ENCODE measurements around the gene ITGB1BP1. TPM values are rescaled to one million over a fixed set of nuclear protein-coding genes. Genes with fewer than 3 reads are reported as not detected.

The ITGB1BP1 gene
- total RNA-seq, 1 donor from 2014 or later = 78.2 TPM

- no peak overlapping the region for H3K27ac ChIP-seq
- ATAC-seq = no peak
- peaks cover 15% of the 10 kb centered on the region for H3K36me3 ChIP-seq
- H3K27me3 ChIP-seq = no peaks in the 10 kb centered on the region
- H3K4me1 ChIP-seq = peaks cover 20% of the 10 kb centered on the region
- intact Hi-C loops (cut with DNase I) = no loop called here
- no peaks in the 10 kb centered on the region for H3K9me3 ChIP-seq
- TF ChIP-seq CTCF (IDR thresholded peaks at IDR 0.05) = no peak
- DNase-seq = no peak
- H3K4me3 ChIP-seq = no peak overlapping the region
Measured at GRCh38 chr2:9418746-9419145, 4.6 kb downstream of the ITGB1BP1 start.

- H3K4me1 ChIP-seq = peaks cover 20% of the 10 kb centered on the region
- H3K4me3 ChIP-seq = no peak overlapping the region
- no peaks in the 10 kb centered on the region for H3K9me3 ChIP-seq
- no peak for TF ChIP-seq CTCF (IDR thresholded peaks at IDR 0.05)
- no peaks in the 10 kb centered on the region for H3K27me3 ChIP-seq
- intact Hi-C loops (cut with DNase I) = no loop called here
- H3K36me3 ChIP-seq = peaks cover 15% of the 10 kb centered on the region
- DNase-seq (no peak), ATAC-seq (no peak)
- H3K27ac ChIP-seq = no peak overlapping the region
Measured at GRCh38 chr2:9417725-9418124, 5.6 kb downstream of the ITGB1BP1 start.

GRCh38 chr2:9416962-9417316, 6.4 kb downstream of the ITGB1BP1 start:
- DNase-seq (no peak), ATAC-seq (no peak)
- H3K4me3 ChIP-seq = no peak overlapping the region
- H3K4me1 ChIP-seq = peaks cover 13% of the 10 kb centered on the region
- H3K27ac ChIP-seq = no peak overlapping the region
- intact Hi-C loops (cut with DNase I) = no loop called here
- H3K27me3 ChIP-seq = no peaks in the 10 kb centered on the region
- TF ChIP-seq CTCF (IDR thresholded peaks at IDR 0.05) = no peak
- H3K9me3 ChIP-seq = no peaks in the 10 kb centered on the region
- peaks cover 19% of the 10 kb centered on the region for H3K36me3 ChIP-seq

- intact Hi-C loops (cut with DNase I) = no loop called here
- no peak for ATAC-seq
Measured at GRCh38 chr2:9416267-9416961, 6.9 kb downstream of the ITGB1BP1 start.

GRCh38 chr2:9415516-9416169, 7.7 kb downstream of the ITGB1BP1 start:
- no peak for TF ChIP-seq CTCF (IDR thresholded peaks at IDR 0.05)
- Histone ChIP-seq H3K27me3 (no peaks in the 10 kb centered on the region), H3K27ac (no peak overlapping the region), H3K4me3 (no peak overlapping the region), H3K9me3 (no peaks in the 10 kb centered on the region), H3K36me3 (peaks cover 31% of the 10 kb centered on the region), H3K4me1 (peaks cover 7% of the 10 kb centered on the region)
- ATAC-seq = no peak
- no peak for DNase-seq
- intact Hi-C loops (cut with DNase I) = no loop called here

More at GRCh38 chr2:9416267-9416961, 6.9 kb downstream of the ITGB1BP1 start:
- no peaks in the 10 kb centered on the region for H3K27me3 ChIP-seq
- DNase-seq = no peak
- H3K9me3 ChIP-seq = no peaks in the 10 kb centered on the region
- no peak overlapping the region for H3K4me3 ChIP-seq
- H3K36me3 ChIP-seq = peaks cover 24% of the 10 kb centered on the region
- TF ChIP-seq CTCF (IDR thresholded peaks at IDR 0.05) = no peak
- H3K4me1 ChIP-seq = peaks cover 7% of the 10 kb centered on the region
- no peak overlapping the region for H3K27ac ChIP-seq

Data from upper lobe of right lung (tissue), 1 donor.